C4-2B (cell line): ENCODE measurements around the gene ARMC2.

Experiments
- ZFX ChIP-seq: fragments of 450-650 bp; IDR thresholded peaks from 2 replicates; pipeline ENCODE4 v1.6.1; 2017
- TF ChIP-seq, protein P1 (sequence below): fragments of 450-650 bp; conservative IDR thresholded peaks from 2 replicates; pipeline ENCODE4 v1.5.1; 2017; ENCODE audit warnings: mild to moderate bottlenecking

GRCh38 chr6:108998485-108998884 lies 150.3 kb downstream of the ARMC2 start:
- TF ChIP-seq, protein P1, sequence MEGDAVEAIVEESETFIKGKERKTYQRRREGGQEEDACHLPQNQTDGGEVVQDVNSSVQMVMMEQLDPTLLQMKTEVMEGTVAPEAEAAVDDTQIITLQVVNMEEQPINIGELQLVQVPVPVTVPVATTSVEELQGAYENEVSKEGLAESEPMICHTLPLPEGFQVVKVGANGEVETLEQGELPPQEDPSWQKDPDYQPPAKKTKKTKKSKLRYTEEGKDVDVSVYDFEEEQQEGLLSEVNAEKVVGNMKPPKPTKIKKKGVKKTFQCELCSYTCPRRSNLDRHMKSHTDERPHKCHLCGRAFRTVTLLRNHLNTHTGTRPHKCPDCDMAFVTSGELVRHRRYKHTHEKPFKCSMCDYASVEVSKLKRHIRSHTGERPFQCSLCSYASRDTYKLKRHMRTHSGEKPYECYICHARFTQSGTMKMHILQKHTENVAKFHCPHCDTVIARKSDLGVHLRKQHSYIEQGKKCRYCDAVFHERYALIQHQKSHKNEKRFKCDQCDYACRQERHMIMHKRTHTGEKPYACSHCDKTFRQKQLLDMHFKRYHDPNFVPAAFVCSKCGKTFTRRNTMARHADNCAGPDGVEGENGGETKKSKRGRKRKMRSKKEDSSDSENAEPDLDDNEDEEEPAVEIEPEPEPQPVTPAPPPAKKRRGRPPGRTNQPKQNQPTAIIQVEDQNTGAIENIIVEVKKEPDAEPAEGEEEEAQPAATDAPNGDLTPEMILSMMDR = no peak
- no peak for TF ChIP-seq ZFX
